Duodenal mucosa (tissue), 2 donors: ENCODE measurements around the gene CLIC1.

Source experiments
- H3K27ac ChIP-seq: one replicate; pipeline ENCODE4 v1.7.0; 2013; ENCODE audit warnings: low read depth, low read length
- H3K27me3 ChIP-seq, 2 donors: one replicate each; pipeline ENCODE4 v1.7.0; 2013; ENCODE audit warnings: low read length in 2 of 2, control low read depth in 1 of 2; ENCODE audit not compliant: insufficient read depth in 2 of 2, control insufficient read depth in 1 of 2
- H3K36me3 ChIP-seq, 2 donors: one replicate each; pipeline ENCODE4 v1.7.0; 2013; ENCODE audit warnings: low read length in 2 of 2, control low read depth in 1 of 2; ENCODE audit not compliant: insufficient read depth in 2 of 2, control insufficient read depth in 1 of 2
- H3K4me1 ChIP-seq, 2 donors: one replicate each; pipeline ENCODE4 v1.7.0; 2013; ENCODE audit warnings: low read length in 2 of 2, control low read depth in 1 of 2; ENCODE audit not compliant: insufficient read depth in 2 of 2, control insufficient read depth in 1 of 2
- H3K4me3 ChIP-seq, 2 donors: one replicate each; pipeline ENCODE4 v1.7.0; 2013; ENCODE audit warnings: low read length in 2 of 2, low read depth in 1 of 2
- H3K9ac ChIP-seq, 2 donors: one replicate each; pipeline ENCODE4 v1.7.0; 2013; ENCODE audit warnings: low read length in 2 of 2, low read depth in 1 of 2
- H3K9me3 ChIP-seq, 2 donors: one replicate each; pipeline ENCODE4 v1.7.0; 2013; ENCODE audit warnings: low read length in 2 of 2, control low read depth in 1 of 2; ENCODE audit not compliant: control insufficient read depth in 1 of 2

The CLIC1 gene

DNA sequence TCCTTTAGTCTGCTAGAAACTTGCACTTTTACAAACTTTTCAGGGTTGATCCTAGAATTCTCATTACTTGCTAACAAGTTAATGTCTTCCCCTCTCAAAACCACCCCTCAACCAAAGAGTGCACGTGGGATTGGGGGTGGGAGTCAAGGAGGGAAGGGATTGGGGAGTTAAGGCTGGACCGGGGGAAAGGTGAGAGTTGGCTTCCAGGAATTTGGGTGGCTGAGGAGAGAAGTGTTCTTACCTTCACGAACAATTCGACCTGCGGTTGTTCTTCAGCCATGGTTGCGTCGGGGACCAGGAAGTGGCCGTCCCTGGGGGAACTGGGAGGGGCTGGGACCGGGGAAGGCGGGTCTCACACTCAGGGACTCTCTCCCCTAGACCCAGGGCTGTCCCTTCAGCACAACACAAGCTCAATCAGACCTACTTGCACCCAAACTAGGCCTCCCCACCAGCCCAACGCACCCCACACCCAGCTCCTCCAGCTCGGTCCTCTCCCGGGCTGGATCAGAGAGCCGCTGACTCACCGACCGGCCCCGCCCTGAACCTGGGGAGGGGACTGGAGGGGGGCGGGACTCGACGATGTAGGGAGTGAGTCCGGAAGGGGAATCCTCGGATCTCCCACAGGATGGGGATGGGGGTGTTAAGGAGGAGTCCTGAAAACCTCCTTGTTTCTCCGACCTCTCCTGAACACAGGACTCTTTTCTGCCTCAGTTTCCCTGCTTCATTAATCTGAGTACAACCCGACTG lies at the start of gene CLIC1:
TSS of gene CLIC1 (minus strand) at position 510 of the 747 bp plus-strand sequence. CDS start at position 280, 230 bp downstream.
- peak within 1 kb of the TSS; percentile 91 to 95 for H3K4me3 ChIP-seq
- peak within 1 kb of the TSS; percentile 94 for H3K27ac ChIP-seq
- peak within 1 kb of the TSS; percentile 97 for H3K9ac ChIP-seq
- no peaks in the 10 kb centered on the region for H3K9me3 ChIP-seq
- no peaks in the 10 kb centered on the region for H3K27me3 ChIP-seq
- H3K4me1 ChIP-seq = peaks cover 49 to 58% of the 10 kb centered on the region in 2 donors
- peaks cover 25 to 27% of the 10 kb centered on the region in 2 donors for H3K36me3 ChIP-seq

DNA sequence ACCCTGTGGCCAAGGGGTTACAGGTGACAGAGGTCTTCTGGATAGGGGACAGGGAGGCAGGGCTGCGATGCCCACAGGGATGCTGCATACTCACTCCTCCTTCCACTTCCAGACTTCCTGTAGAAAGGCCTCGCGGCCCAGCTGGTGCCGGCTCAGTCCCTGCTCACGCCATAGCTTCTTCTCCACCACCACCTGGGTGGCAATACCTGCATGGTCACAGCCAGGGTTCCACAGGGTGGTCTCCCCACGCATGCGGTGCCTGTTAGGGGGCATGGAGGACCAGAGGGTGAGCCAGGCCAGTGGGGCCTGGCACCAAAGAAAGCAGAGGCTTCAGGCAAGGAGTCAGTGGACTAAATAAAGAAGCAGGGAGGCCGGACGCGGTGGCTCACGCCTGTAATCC lies 49.1 kb upstream of the CLIC1 start:
- Histone ChIP-seq H3K4me3 (no peak overlapping the region), H3K4me1 (no peaks in the 10 kb centered on the region), H3K27ac (no peak overlapping the region), H3K36me3 (peaks cover 23 to 46% of the 10 kb centered on the region in 2 donors), H3K27me3 (no peaks in the 10 kb centered on the region), H3K9me3 (no peaks in the 10 kb centered on the region), H3K9ac (no peak overlapping the region)

DNA sequence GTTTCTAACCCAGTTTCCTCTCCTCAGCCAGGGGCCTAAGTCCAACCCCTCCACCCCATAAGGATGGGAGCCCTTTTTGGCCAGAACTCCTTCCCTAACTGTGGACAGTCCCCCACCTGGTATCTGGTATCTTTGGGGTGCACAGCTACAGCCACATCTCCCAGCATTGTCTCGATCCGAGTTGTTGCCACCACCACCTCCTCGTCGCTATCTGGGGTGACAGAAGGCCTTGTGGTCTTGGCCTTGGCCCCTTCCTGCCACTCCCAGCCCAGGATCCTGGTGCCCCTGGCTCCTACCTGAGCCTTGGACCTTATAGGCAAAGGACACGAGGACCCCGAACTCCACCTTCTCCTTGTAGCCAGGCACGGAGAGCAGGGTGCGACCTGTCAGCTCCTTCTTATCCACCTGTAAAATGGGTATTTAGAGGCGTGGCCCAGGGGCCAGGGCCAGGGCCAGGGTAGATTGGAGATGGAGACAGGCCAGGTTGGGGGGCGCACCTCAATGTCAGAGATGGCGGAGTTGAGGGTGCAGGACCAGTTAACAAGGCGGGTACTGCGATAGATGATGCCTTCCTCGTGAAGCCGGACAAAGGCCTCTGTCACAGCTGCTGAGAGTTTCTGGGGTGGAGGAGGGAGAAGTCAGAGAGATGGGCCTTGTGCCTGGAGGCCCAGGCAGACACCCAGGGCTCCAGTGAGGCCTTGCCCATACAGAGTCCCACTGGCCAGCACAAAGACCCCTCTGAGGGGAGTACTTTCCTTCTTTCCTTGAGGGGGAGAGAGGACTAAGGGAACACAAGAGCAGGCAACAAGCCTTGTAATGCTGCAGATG lies 48.0 kb upstream of the CLIC1 start:
- H3K27ac ChIP-seq = no peak overlapping the region
- no peak overlapping the region for H3K4me3 ChIP-seq
- peaks cover 30 to 57% of the 10 kb centered on the region in 2 donors for H3K36me3 ChIP-seq
- H3K27me3 ChIP-seq = no peaks in the 10 kb centered on the region
- H3K9me3 ChIP-seq = no peaks in the 10 kb centered on the region
- H3K9ac ChIP-seq = no peak overlapping the region
- H3K4me1 ChIP-seq = no peaks in the 10 kb centered on the region

DNA sequence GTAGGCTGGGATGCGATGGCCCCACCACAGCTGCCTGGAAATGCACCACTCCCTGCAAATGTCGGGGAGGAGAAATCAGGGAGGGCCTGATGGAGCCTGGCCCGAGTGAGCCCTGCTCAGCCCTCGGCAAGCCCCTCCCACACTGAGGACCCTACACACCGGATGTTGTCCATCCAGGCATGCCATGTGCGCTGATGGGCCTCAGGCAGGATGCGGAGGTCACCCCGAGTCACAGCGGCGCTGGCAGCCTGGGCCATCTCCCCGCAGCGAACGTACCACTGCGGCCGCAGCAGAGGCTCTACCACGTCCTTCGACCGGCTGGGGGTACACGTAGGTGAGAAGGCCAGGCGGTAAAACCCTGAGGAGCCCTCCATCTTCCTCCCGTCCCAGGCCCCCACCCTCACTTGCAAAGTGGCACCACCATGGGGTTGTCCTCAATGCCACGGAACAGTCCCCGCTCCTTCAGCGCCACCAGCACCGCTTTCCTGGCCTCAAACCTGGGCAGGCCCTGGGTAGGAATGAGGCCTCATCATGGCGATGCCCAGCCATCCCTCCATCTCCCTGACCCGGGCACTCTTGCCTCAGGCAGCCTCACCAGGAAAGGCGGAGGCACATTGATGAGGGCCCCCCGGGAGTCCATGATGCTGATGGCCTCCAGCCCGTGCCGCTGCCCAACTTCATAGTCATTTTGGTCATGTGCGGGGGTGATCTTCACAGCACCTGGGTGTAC lies 46.0 kb upstream of the CLIC1 start:
- peaks cover 3 to 9% of the 10 kb centered on the region in 2 donors for H3K4me1 ChIP-seq
- no peaks in the 10 kb centered on the region for H3K9me3 ChIP-seq
- no peak overlapping the region for H3K4me3 ChIP-seq
- H3K36me3 ChIP-seq = peaks cover 30 to 65% of the 10 kb centered on the region in 2 donors
- no peaks in the 10 kb centered on the region for H3K27me3 ChIP-seq
- H3K9ac ChIP-seq = no peak overlapping the region
- no peak overlapping the region for H3K27ac ChIP-seq

DNA sequence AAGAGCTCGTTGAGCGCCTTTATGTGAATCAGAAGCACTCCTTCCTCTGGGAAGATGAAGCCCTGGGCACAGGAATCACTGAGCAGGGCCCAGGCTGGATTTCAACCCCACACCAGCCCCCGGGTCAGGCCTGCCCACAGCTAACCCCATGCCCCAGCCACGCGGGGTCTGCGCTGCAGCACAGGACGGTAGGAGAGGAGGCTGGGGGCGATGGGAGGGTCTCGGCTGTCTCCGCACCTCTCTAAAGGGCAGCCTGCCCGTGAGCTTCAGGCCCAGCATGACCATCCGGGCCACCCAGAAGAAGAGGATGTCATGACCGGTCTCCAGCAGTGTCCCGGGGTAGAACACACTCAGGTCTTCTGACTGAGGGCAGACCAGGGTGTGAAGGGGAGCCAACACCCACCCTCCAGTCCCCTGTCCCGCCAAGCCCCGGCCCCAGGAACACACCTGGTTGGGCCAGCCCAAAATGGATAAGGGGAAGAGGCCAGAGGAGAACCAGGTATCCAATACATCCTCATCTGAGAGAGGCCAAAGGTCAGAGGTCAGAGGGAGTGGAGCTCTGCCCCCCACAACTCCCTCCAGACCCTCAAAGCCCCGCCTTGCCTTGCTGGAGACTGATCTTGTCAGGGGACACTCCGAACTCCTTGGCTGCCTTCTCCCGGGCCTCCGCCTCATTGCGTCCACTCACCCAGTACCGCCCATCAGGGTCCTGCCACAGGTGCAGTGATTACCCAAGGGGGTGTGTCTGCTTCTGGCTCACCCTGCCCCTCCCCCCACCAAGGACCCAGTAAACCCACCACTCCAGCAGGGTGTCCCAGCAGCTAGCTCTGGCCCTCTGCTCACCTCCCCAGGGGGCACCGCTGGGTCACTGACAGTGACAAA lies 45.2 kb upstream of the CLIC1 start:
- no peaks in the 10 kb centered on the region for H3K27me3 ChIP-seq
- no peak overlapping the region for H3K4me3 ChIP-seq
- no peaks in the 10 kb centered on the region for H3K9me3 ChIP-seq
- H3K4me1 ChIP-seq = peaks cover 11 to 17% of the 10 kb centered on the region in 2 donors
- no peak overlapping the region for H3K27ac ChIP-seq
- H3K36me3 ChIP-seq = peaks cover 30 to 65% of the 10 kb centered on the region in 2 donors
- H3K9ac ChIP-seq = no peak overlapping the region

DNA sequence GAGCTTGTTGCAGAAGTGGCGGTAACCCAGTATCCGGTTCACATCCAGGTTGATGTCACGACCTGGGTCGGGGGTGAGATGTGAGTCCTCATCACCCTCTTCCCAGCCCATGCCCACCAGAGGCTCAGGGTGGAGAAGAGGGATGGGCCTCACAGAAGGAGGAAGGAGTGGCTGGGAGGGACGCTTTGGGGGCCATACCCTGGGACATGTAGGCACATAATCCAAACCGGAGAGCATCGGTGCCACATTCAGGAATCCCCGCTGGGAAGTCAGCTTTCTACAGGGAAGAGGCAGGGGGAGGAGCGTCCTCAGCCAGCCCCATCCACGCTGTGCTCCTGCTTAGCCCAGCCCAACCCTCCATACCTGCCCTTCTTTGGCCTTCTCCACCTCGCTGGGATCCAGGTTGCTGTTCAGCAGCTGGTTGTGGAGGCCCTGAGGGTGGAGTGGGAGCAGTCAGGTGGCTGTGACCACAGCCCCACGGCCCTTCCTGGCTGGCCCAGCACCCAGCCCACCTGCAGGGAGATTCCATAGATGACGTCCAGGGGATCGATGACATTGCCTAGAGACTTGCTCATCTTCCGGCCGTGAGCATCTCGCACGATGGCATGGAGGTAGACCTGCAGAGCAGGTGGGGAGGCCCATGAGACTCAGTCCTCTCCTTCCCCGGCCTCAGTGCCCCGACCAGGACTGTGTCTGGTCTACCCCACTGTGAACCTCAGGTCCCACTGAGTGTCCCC lies 44.3 kb upstream of the CLIC1 start:
- H3K36me3 ChIP-seq = peaks cover 30 to 65% of the 10 kb centered on the region in 2 donors
- H3K9me3 ChIP-seq = no peaks in the 10 kb centered on the region
- no peaks in the 10 kb centered on the region for H3K27me3 ChIP-seq
- no peak overlapping the region for H3K9ac ChIP-seq
- H3K27ac ChIP-seq = no peak overlapping the region
- peaks cover 19 to 25% of the 10 kb centered on the region in 2 donors for H3K4me1 ChIP-seq
- no peak overlapping the region for H3K4me3 ChIP-seq

DNA sequence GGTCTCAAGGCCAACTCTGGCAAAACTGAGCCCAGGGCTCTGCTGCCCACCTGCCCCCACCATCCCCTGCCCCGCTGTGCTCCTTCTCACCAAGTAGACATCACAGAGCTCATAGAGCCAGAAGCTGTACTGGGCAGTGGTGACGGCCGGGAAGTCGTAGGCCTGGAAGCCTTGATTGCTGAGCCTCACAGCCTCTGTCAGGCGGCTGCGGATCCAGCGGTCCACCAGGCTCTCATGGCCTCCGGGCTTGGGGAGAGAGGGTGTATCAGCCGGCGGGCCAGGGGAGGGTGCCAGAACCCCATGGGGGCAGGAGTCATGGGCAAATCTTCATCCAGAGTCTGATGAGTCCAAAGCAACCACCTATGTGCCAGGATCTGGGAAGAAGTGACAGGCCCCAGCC lies 43.6 kb upstream of the CLIC1 start:
- H3K4me3 ChIP-seq = no peak overlapping the region
- H3K4me1 ChIP-seq = peaks cover 26 to 33% of the 10 kb centered on the region in 2 donors
- H3K9ac ChIP-seq = no peak overlapping the region
- no peaks in the 10 kb centered on the region for H3K9me3 ChIP-seq
- no peak overlapping the region for H3K27ac ChIP-seq
- H3K27me3 ChIP-seq = no peaks in the 10 kb centered on the region
- peaks cover 26 to 59% of the 10 kb centered on the region in 2 donors for H3K36me3 ChIP-seq

DNA sequence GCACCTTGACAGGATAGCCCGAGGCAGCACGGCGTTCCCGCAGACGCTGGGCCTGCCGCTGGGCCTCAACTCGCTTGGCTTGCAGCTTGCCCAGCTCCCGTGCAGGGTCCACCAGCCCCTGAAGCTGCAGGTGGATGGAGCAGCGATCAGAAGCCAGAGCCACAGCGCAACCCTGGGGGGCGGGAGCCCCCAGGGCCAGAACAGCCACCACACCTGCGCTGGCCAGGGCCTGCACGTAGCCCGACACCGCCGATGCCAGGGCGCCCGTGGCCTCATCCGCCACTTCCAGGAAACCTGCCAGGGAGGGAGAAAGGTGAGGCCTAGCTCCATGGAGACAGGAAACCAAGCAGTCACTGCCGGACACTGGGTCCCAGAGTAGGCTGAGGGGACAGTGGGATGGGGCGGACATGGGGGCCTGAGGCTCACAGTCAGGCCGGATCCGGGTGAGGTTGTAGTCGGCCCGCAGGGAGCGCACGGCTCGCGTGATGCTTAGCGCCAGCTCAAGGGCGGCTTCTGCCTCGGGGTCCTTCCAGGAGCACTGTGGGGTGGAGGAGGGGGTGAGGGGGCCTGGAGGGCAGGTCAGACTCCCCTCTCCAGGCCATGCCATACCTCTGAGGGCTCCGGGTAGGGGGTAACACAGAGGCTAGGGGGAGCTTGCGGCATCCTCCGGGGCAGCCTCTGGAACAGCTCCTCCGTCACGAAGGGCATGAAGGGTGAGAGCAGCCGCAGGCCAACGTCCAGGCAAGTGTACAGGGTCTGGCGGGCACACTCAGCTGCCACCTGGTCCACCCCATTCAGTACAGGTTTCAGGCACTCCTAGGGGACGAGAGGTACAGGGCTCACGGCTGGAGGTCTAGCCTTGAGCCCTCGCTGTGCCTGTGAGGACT lies 42.9 kb upstream of the CLIC1 start:
- Histone ChIP-seq H3K4me3 (no peak overlapping the region), H3K36me3 (peaks cover 26 to 52% of the 10 kb centered on the region in 2 donors), H3K9ac (no peak overlapping the region), H3K9me3 (no peaks in the 10 kb centered on the region), H3K27ac (no peak overlapping the region), H3K4me1 (peaks cover 27 to 35% of the 10 kb centered on the region in 2 donors), H3K27me3 (no peaks in the 10 kb centered on the region)
